Common myeloid progenitor, CD34-positive (primary cell): ENCODE measurements around the gene ASB16.
A peak's percentile ranks its signal among the peaks of the same experiment; 100 is the strongest.

ENCODE experiments used
- CTCF ChIA-PET: fragments of 350-600 bp; sonication (Branson Sonifier 250); formaldehyde crosslinking; loops from one replicate; lab custom pipeline; 2021; ENCODE audit warnings: antibody characterized with exemption; lab: Charles Lee
- POLR2A ChIA-PET: fragments of 350-600 bp; sonication (Branson Sonifier 250); formaldehyde crosslinking; loops from one replicate; lab custom pipeline; 2021; ENCODE audit warnings: antibody characterized with exemption; lab: Charles Lee
- DNase-seq, 3 donors: peaks; one replicate each; pipeline versions ENCODE4 v3.0.0 to v3.0.0-alpha.2; 2013
- H3K27ac ChIP-seq, 2 experiments: 1 replicate in 1 of 2; 2 replicates in 1 of 2; pipeline ENCODE4 v1.7.0; 2013; ENCODE audit warnings: inconsistent platforms in 2 of 2, low read length in 2 of 2, mild to moderate bottlenecking in 2 of 2, low read depth in 1 of 2, moderate library complexity in 1 of 2; ENCODE audit not compliant: severe bottlenecking in 2 of 2, insufficient read depth in 1 of 2, poor library complexity in 1 of 2
- H3K27me3 ChIP-seq, 5 experiments: replicated peaks in 2 of 5; 1 replicate in 3 of 5; 2 replicates in 2 of 5; pipeline versions ENCODE4 v1.6.1 to v1.7.0; 2013; ENCODE audit warnings: low read length in 4 of 5, mild to moderate bottlenecking in 2 of 5, moderate library complexity in 2 of 5, inconsistent platforms in 1 of 5; ENCODE audit not compliant: insufficient read depth in 5 of 5, control insufficient read depth in 4 of 5
- H3K36me3 ChIP-seq, 4 experiments: 1 replicate in 2 of 4; 2 replicates in 2 of 4; pipeline versions ENCODE4 v1.6.1 to v1.7.0; 2013; ENCODE audit warnings: low read length in 3 of 4, control low read depth in 1 of 4, mild to moderate bottlenecking in 1 of 4; ENCODE audit not compliant: control insufficient read depth in 4 of 4, insufficient read depth in 4 of 4
- H3K4me1 ChIP-seq, 4 experiments: 1 replicate in 3 of 4; 2 replicates in 1 of 4; pipeline versions ENCODE4 v1.6.1 to v1.7.1; 2013; ENCODE audit warnings: low read length in 3 of 4, mild to moderate bottlenecking in 3 of 4, control low read depth in 1 of 4, inconsistent platforms in 1 of 4, moderate library complexity in 1 of 4; ENCODE audit not compliant: control insufficient read depth in 4 of 4, insufficient read depth in 4 of 4; ENCODE audit errors: control extremely low read depth in 1 of 4
- H3K4me3 ChIP-seq, 7 experiments: 1 replicate in 4 of 7; 2 replicates in 3 of 7; pipeline versions ENCODE4 v1.5.1 to v1.7.0; 2013; ENCODE audit warnings: mild to moderate bottlenecking in 7 of 7, low read length in 6 of 7, moderate library complexity in 6 of 7, inconsistent platforms in 2 of 7, low read depth in 2 of 7, control low read depth in 1 of 7; ENCODE audit not compliant: insufficient read depth in 4 of 7, control insufficient read depth in 1 of 7; ENCODE audit errors: extremely low read depth in 1 of 7
- H3K9me3 ChIP-seq, 5 experiments: 1 replicate in 4 of 5; 2 replicates in 1 of 5; pipeline versions ENCODE4 v1.6.1 to v1.7.1; 2013; ENCODE audit warnings: low read length in 4 of 5, mild to moderate bottlenecking in 2 of 5, inconsistent platforms in 1 of 5, low read depth in 1 of 5, moderate library complexity in 1 of 5; ENCODE audit not compliant: control insufficient read depth in 4 of 5, insufficient read depth in 2 of 5; ENCODE audit errors: control extremely low read depth in 1 of 5
- WGBS: methylation state at CpG from one replicate; pipeline ENCODE4 v1.1.5; 2013; ENCODE audit not compliant: insufficient coverage; 5-methylcytosine and 5-hydroxymethylcytosine counted together

Gene ASB16

GRCh38 chr17:44193326-44194084 lies 23.0 kb downstream of the ASB16 start:
- H3K4me1 ChIP-seq: peaks cover 2 to 17% (median 15%) of the 10 kb centered on the region in 4 experiments
- H3K27me3 ChIP-seq: no peaks in the 10 kb centered on the region
- no peak overlapping the region for H3K4me3 ChIP-seq
- 97% methylated on average over 9 of the region's 14 CpGs for WGBS
- no peaks in the 10 kb centered on the region for H3K9me3 ChIP-seq
- peak overlapping the region in 1 of 2 experiments; percentile 34 for H3K27ac ChIP-seq
- peaks cover 9 to 76% (median 60%) of the 10 kb centered on the region in 4 experiments for H3K36me3 ChIP-seq
- no peak for DNase-seq
- CTCF ChIA-PET: interaction anchor here (0.7 kb wide), 1 partner anchor 25 kb away, joined by 3 read pairs; no protein-coding TSS in a partner anchor
- POLR2A ChIA-PET: no interaction called here

DNA sequence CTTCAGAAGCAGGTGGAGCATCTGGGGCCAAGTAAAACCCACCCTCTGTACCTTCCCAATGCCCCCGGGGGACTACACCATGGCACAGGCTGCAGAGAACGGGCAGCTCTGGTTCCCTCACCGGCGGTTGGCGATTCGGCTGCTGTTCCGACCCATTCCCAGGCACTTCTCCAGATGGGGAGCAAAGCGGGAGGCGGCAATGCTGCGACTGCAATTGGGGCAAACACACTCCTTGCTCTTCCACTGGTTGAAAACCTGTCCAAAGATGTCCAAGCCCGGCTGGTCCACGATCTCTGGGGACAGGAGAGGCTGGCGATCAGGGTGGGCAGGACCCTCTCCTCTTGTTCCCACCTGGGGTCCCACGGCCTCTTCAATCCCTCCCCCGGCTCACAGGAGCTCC lies 26.6 kb downstream of the ASB16 start:
- no peak for DNase-seq
- H3K27me3 ChIP-seq: no peaks in the 10 kb centered on the region
- H3K4me1 ChIP-seq: peaks cover 6 to 27% (median 26%) of the 10 kb centered on the region in 4 experiments
- peak overlapping the region in 1 of 7 experiments; percentile 4 for H3K4me3 ChIP-seq
- 94% methylated on average over 15 of the region's 15 CpGs for WGBS
- H3K9me3 ChIP-seq: no peaks in the 10 kb centered on the region
- peak overlapping the region; percentile 72 to 92 for H3K27ac ChIP-seq
- CTCF ChIA-PET: interaction anchor here (0.8 to 2.4 kb wide), 4 partner anchors 8 to 128 kb away, joined by 3 to 21 read pairs (median 6); partner anchors contain the start of gene SLC25A39
- POLR2A ChIA-PET: no interaction called here
- peaks cover 9 to 51% (median 42%) of the 10 kb centered on the region in 4 experiments for H3K36me3 ChIP-seq

DNA sequence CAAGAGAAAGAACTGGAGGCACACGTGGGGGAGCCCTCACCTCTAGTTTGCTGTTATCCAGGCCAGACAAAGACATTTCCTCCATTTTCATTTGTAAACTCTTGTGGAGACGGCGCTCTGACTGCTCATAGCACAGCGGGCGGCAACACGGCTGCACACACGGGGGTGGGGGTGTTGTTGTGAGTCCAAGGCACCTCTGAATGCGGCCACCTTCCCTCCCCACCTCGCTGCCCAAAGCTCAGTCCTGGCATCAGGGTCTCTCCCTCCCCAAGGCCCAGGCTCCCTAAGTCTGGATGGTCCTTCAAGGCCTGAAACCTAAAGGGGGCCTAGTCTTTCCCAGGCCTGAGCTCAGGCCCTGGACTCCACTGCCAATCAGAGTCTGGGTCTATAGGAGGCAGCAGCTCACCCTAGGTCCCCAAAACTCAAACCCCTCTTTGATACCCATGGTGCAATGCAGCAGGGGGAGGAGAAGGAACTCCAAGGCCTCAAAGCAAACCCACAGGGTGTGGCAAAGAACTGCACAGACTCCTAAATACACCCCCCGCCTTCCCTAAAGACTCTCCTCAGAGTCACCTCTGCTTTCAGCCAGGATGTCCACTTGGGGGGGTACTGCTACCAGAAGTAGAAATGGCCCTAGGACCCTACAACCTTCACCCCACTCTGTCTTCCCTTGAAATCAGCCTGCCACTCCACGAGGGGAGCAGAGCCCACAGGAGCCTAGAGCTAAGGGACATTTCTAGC lies 27.6 kb downstream of the ASB16 start:
- peaks cover 6 to 33% (median 32%) of the 10 kb centered on the region in 4 experiments for H3K4me1 ChIP-seq
- peak overlapping the region; percentile 72 to 92 for H3K27ac ChIP-seq
- POLR2A ChIA-PET: interaction anchor here (1.4 to 2.0 kb wide), 3 partner anchors 12 to 147 kb away, joined by 6 to 14 read pairs (median 11); partner anchors contain the start of genes GRN and TMUB2
- CTCF ChIA-PET: interaction anchor here (0.9 to 2.4 kb wide), 8 partner anchors 9 to 148 kb away, joined by 3 to 21 read pairs (median 5); partner anchors contain the start of genes SLC25A39 and TMUB2
- H3K36me3 ChIP-seq: peaks cover 9 to 43% (median 36%) of the 10 kb centered on the region in 4 experiments
- no peaks in the 10 kb centered on the region for H3K27me3 ChIP-seq
- H3K4me3 ChIP-seq: peak overlapping the region; percentile 72 to 87 (median 78)
- no peaks in the 10 kb centered on the region for H3K9me3 ChIP-seq
- WGBS: 54% methylated on average over 7 of the region's 11 CpGs
- peak; percentile 83 to 88 (median 86) for DNase-seq

DNA sequence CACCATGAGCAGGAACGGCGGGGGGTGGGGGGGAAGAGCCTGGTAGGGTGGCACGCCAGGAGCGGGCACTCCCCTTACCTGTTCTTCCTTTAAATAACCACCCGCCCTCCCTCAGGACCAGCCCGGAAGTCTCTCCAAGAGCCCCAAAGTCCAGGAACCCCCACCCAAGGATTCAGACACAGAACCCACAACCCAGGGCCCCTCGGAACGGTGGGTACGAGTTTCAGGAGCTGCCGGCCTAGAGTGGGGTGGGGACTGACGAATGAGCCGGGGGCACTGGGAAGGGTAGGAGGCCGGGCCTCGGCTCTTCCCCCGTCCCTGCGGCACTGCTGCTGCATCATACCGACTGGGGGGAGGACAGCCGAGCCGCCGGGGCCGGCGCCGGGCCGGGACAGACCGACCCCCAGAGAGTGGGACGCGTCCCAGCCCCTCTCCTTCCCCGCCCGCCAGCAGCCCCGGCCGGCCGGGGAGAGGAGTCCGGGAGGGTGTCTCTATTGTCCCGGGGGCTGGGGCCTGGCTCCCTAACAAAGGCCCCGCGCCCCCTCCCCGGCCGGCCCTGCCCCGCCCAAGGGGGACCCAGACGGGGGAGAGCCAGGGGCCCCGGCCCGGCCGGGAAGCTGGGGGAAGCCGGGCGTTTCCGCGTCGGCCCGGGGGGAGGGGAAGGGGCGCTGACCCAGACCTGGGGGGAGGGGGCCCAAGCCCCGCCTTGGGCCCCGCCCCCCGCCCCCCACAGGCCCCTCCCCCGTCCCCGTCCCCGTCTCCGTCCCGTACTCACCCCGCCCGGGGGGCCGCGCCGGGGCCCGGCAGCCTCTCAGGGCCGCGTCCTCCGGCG lies 28.4 kb downstream of the ASB16 start:
- no peaks in the 10 kb centered on the region for H3K9me3 ChIP-seq
- peak; percentile 56 to 72 (median 60) for DNase-seq
- no peaks in the 10 kb centered on the region for H3K27me3 ChIP-seq
- peaks cover 6 to 40% (median 40%) of the 10 kb centered on the region in 4 experiments for H3K4me1 ChIP-seq
- ChIA-PET CTCF (interaction anchor here (0.9 to 2.4 kb wide), 8 partner anchors 10 to 147 kb away, joined by 3 to 21 read pairs (median 5); partner anchors contain the start of genes SLC25A39 and TMUB2), POLR2A (interaction anchor here (0.8 to 2.0 kb wide), 4 partner anchors 12 to 146 kb away, joined by 3 to 14 read pairs (median 8); partner anchors contain the start of genes GRN and TMUB2)
- H3K36me3 ChIP-seq: peaks cover 9 to 35% (median 31%) of the 10 kb centered on the region in 4 experiments
- WGBS: 0% methylated on average over 16 of the region's 68 CpGs
- H3K27ac ChIP-seq: peak overlapping the region; percentile 72 to 92
- peak overlapping the region; percentile 72 to 87 (median 78) for H3K4me3 ChIP-seq

GRCh38 chr17:44199553-44200477 lies 29.3 kb downstream of the ASB16 start, which contains the start of gene ATXN7L3:
Gene ATXN7L3, minus strand, starts transcription at chr17:44199884. Its CDS starts 1,814 bp downstream, at chr17:44198070.
- ChIA-PET CTCF (interaction anchor here (2.7 to 3.0 kb wide), 2 partner anchors 11 to 17 kb away, joined by 12 to 25 read pairs; no protein-coding TSS in a partner anchor), POLR2A (interaction anchor here (0.5 to 2.0 kb wide), 6 partner anchors 13 to 437 kb away, joined by 3 to 14 read pairs (median 4); partner anchors contain the start of genes GRN and TMUB2)
- Histone ChIP-seq H3K27ac (peak within 1 kb of the TSS; percentile 72 to 92), H3K4me3 (peak within 1 kb of the TSS; percentile 72 to 95 (median 82)), H3K36me3 (peaks cover 5 to 26% (median 23%) of the 10 kb centered on the region in 4 experiments), H3K9me3 (no peaks in the 10 kb centered on the region), H3K4me1 (peaks cover 6 to 49% (median 45%) of the 10 kb centered on the region in 4 experiments), H3K27me3 (no peaks in the 10 kb centered on the region)
- DNase-seq: peak; percentile 98 to 99 (median 99)
- 0% methylated on average over 37 of the region's 126 CpGs for WGBS
